Measurements from ENCODE around the gene BLOC1S3. TPM values are rescaled to one million over a fixed set of nuclear protein-coding genes. Genes with fewer than 3 reads are reported as not detected.

BLOC1S3 gene
- total RNA-seq, 2 donors from 2014 or later, result 5.0 to 5.6 TPM

DNA sequence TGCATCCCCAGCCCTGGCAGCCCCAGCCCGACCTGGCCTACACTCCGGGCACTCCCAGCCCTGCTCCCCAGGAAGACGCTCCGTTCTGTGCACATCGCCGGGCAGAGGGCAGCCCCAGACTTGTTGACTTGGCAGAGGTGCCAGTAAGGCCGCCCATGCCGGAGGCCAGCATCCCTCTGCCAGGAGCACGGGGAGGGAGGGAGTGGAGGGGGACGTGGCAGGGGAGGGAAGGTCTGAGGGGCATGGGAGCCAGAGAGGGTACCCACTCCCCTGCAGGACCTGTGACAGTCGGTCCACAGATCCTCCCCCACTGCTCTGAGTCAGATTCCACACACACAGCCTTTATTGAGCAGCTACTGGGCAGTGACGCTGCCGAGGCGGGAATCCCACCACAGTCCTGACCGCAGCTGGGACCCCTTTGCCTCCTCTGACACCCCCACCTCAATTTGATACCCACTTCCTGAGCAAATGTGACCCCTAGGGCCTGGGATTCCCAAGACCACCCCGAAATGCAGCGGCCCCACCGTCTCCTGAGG, 15.9 kb upstream of the BLOC1S3 start:
- H3K9me3 ChIP-seq, result no peaks in the 10 kb centered on the region
- no peak for DNase-seq (ENCODE audit: low spot score)
- H3K4me3 ChIP-seq, result no peak overlapping the region
- peaks cover 0 to 28% of the 10 kb centered on the region in 2 donors for H3K4me1 ChIP-seq
- H3K36me3 ChIP-seq, result no peaks in the 10 kb centered on the region
- TF ChIP-seq, protein P1, sequence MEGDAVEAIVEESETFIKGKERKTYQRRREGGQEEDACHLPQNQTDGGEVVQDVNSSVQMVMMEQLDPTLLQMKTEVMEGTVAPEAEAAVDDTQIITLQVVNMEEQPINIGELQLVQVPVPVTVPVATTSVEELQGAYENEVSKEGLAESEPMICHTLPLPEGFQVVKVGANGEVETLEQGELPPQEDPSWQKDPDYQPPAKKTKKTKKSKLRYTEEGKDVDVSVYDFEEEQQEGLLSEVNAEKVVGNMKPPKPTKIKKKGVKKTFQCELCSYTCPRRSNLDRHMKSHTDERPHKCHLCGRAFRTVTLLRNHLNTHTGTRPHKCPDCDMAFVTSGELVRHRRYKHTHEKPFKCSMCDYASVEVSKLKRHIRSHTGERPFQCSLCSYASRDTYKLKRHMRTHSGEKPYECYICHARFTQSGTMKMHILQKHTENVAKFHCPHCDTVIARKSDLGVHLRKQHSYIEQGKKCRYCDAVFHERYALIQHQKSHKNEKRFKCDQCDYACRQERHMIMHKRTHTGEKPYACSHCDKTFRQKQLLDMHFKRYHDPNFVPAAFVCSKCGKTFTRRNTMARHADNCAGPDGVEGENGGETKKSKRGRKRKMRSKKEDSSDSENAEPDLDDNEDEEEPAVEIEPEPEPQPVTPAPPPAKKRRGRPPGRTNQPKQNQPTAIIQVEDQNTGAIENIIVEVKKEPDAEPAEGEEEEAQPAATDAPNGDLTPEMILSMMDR (IDR thresholded peaks at IDR 0.05), result no peak
- no peak overlapping the region for H3K27ac ChIP-seq
- no peaks in the 10 kb centered on the region for H3K27me3 ChIP-seq

DNA sequence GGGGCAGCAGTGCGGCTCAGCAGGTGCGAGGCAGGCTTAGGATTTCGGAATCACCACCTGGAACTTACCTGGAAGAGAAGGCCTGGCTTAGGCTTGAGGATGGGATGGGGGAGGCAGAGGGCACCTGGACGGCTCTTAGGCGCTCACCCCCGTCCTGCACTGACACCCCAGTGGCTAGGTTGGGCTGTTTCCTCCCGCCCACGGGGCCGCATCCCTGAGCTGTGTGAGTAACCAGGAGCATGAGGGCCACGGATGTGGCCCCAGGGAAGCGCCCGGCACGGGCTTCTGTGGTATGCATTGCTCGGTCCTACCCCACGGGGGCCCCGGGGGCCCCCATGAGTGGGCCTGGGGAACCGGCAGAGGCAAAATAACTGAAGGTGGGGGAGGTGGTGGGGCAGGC, 15.4 kb upstream of the BLOC1S3 start:
- Histone ChIP-seq H3K4me3 (no peak overlapping the region), H3K27ac (no peak overlapping the region), H3K9me3 (no peaks in the 10 kb centered on the region), H3K36me3 (no peaks in the 10 kb centered on the region), H3K27me3 (no peaks in the 10 kb centered on the region), H3K4me1 (peaks cover 0 to 28% of the 10 kb centered on the region in 2 donors)
- DNase-seq (ENCODE audit: low spot score), result no peak
- TF ChIP-seq, protein P1 (IDR thresholded peaks at IDR 0.05), result no peak

DNA sequence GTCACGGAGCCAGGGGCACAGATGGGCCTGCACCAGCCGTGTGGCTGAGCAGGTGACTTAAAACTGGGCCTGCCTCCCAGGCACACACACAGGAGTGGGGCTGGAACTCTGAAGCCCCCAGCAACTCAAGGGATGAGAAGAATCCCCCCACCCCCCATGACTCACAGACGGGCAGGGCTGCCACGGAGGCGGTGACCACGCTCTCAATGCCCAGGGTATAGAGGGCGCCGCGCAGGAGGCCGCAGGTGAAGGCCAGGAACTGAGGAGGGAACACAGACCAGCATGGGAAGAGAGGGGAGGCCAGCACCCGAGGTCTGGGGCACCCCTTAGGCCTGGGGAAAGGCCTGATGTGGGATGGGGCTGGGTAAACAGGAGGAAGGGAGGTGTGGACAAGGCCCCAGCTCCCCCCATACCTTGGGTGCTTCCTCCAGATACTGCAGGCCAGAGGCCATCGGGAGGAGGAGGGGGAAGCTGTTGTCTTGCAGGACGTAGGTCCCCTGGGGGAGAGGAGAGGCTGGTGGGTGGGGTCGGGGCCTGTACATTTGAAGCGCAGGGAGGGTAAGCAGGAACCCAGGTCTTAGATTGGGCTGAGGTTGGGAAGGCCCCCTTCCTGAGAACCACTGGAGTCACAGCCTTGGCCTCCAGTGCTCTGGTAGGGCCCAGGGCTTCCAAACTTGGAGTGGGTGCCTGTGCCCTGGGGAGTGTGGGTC, 14.7 kb upstream of the BLOC1S3 start:
- TF ChIP-seq, protein P1 (IDR thresholded peaks at IDR 0.05), result no peak
- H3K36me3 ChIP-seq, result no peaks in the 10 kb centered on the region
- no peak for DNase-seq (ENCODE audit: low spot score)
- H3K27me3 ChIP-seq, result no peaks in the 10 kb centered on the region
- H3K9me3 ChIP-seq, result no peaks in the 10 kb centered on the region
- H3K4me1 ChIP-seq, result peaks cover 0 to 30% of the 10 kb centered on the region in 2 donors
- no peak overlapping the region for H3K27ac ChIP-seq
- no peak overlapping the region for H3K4me3 ChIP-seq

DNA sequence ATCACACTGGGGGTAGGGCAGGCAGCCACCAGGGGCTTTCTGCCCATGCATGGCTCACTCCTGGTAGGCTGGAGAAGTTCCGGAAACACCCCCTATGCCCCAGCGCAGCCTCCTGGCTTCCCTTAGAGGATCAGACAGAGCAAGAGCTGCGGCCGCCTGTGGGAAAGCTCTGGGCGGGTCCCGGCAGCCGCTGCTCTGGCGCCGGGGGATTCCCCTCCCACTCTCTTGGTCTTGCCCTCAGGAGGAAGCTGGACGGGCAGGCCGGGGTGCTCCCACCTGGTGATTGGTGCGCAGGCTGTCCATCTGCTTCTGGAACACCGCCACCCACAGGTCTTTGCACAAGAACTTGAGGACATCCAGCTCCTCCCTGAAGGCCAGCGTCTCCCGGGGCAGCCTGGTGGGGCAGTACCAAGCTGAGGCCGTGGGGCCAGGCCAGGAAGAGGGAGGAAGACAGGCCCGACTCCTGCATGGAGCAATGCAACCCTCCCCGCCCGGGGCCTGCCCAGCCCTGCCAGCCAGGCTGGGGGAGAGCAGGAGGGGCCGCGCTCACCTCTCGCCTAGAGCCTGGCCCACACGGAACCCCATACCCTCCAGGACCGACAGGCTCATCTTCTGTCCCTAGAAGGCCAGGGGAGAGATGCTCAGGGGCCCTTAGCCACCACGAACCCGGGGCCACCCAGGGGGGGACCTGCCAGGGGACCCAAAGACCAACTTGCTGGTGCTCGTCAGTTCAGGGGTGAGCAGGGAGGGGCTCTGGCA, 13.8 kb upstream of the BLOC1S3 start:
- H3K36me3 ChIP-seq, result no peaks in the 10 kb centered on the region
- no peak overlapping the region for H3K4me3 ChIP-seq
- H3K9me3 ChIP-seq, result no peaks in the 10 kb centered on the region
- TF ChIP-seq, protein P1 (IDR thresholded peaks at IDR 0.05), result no peak
- H3K27me3 ChIP-seq, result no peaks in the 10 kb centered on the region
- H3K4me1 ChIP-seq, result peaks cover 0 to 32% of the 10 kb centered on the region in 2 donors
- peak; percentile 67 for DNase-seq (ENCODE audit: low spot score)
- no peak overlapping the region for H3K27ac ChIP-seq

DNA sequence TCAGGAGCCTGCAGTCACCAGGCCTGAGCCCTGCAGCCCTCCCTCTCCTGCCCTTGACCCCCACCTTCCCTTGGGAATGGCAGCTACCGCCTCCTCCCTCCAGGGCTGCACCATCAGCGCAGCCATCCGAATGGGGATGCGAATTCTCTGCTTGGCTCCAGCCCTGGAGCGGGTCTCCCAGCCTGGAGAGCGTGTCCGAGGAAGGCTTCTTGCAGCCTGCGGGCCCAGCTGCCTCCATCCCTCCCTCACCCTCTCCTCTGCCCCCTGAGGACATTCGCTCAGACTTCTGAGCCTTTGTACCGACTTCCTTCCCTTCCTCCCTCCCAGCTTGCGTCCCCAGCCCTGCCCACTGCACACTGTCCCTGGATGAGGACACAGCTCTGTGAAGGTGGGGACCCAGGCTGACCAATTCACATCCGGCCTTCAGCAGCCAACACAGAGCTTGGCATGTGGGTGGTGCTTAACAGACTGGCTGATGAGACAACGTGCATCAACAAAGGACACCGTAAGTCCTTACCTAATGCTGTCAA, 11.8 kb upstream of the BLOC1S3 start:
- no peaks in the 10 kb centered on the region for H3K27me3 ChIP-seq
- no peak for DNase-seq (ENCODE audit: low spot score)
- no peaks in the 10 kb centered on the region for H3K9me3 ChIP-seq
- no peak overlapping the region for H3K27ac ChIP-seq
- H3K36me3 ChIP-seq, result no peaks in the 10 kb centered on the region
- TF ChIP-seq, protein P1 (IDR thresholded peaks at IDR 0.05), result no peak
- H3K4me3 ChIP-seq, result no peak overlapping the region
- H3K4me1 ChIP-seq, result peaks cover 0 to 32% of the 10 kb centered on the region in 2 donors
